IMR-90 (cell line): Measurements from ENCODE around the gene CYP4V2. TPM values are rescaled to one million over a fixed set of nuclear protein-coding genes. Genes with fewer than 3 reads are reported as not detected.

ENCODE experiments used
- ATAC-seq: fragments of 200-7000 bp; cut with Tn5 transposase; 2 replicates; pipeline ENCODE4 v1.9.1; 2020; ENCODE audit warnings: low read depth, mild to moderate bottlenecking, moderate library complexity
- BruUV-seq: library from RNA; stranded (reverse); fragments of 400-500 nt; replicated peaks from 2 replicates; lab custom pipeline; 2021; lab: Mats Ljungman, UMichigan
- CTCF ChIA-PET: fragments of 300-600 bp; formaldehyde crosslinking; extraction: SDS; loops from one replicate; lab custom pipeline; 2021; ENCODE audit warnings: antibody characterized with exemption; lab: Yijun Ruan, JAX
- POLR2A ChIA-PET: fragments of 300-600 bp; sonication (Branson Sonifier 250); formaldehyde crosslinking; loops from one replicate; lab custom pipeline; 2022; ENCODE audit warnings: antibody characterized with exemption; ENCODE audit not compliant: unreplicated experiment; lab: Charles Lee
- DNase-seq: peaks from one replicate; pipeline ENCODE4 v3.0.0; 2013
- H2AFZ ChIP-seq: replicated peaks from 2 replicates; pipeline ENCODE3; 2013; ENCODE audit warnings: low read length, mild to moderate bottlenecking; ENCODE audit not compliant: poor library complexity
- H2AK5ac ChIP-seq: 2 replicates; pipeline ENCODE4 v1.6.1; 2013; ENCODE audit warnings: low read depth, low read length, inconsistent platforms
- H2AK9ac ChIP-seq: replicated peaks from 2 replicates; pipeline ENCODE3; 2013; ENCODE audit warnings: mild to moderate bottlenecking, low read depth, low read length, moderate library complexity; ENCODE audit not compliant: poor library complexity
- H2BK120ac ChIP-seq: 2 replicates; pipeline ENCODE4 v1.6.1; 2013; ENCODE audit warnings: low read depth, low read length, inconsistent platforms
- H2BK15ac ChIP-seq: 3 replicates; pipeline ENCODE4 v1.6.1; 2013; ENCODE audit warnings: low read depth, low read length, inconsistent platforms
- H2BK20ac ChIP-seq: 2 replicates; pipeline ENCODE4 v1.6.1; 2013; ENCODE audit warnings: low read depth, mild to moderate bottlenecking, inconsistent platforms, low read length, moderate library complexity
- H2BK5ac ChIP-seq: 2 replicates; pipeline ENCODE4 v1.6.1; 2013; ENCODE audit warnings: mild to moderate bottlenecking, low read depth, low read length, inconsistent platforms; ENCODE audit not compliant: poor library complexity, severe bottlenecking
- H3K14ac ChIP-seq: replicated peaks from 2 replicates; pipeline ENCODE4 v1.6.1; 2013; ENCODE audit warnings: low read depth, low read length, inconsistent platforms
- H3K18ac ChIP-seq: 2 replicates; pipeline ENCODE4 v1.6.1; 2013; ENCODE audit warnings: low read depth, low read length, control low read depth
- H3K23ac ChIP-seq: 2 replicates; pipeline ENCODE4 v1.6.1; 2013; ENCODE audit warnings: low read depth, low read length, inconsistent platforms
- H3K27ac ChIP-seq: 2 replicates; pipeline ENCODE4 v1.5.1; 2013; ENCODE audit warnings: mild to moderate bottlenecking, control low read depth, low read length; ENCODE audit not compliant: insufficient read depth
- H3K27me3 ChIP-seq: 2 replicates; pipeline ENCODE4 v1.6.1; 2013; ENCODE audit warnings: low read length; ENCODE audit not compliant: control insufficient read depth, insufficient read depth
- H3K36me3 ChIP-seq: 2 replicates; pipeline ENCODE4 v1.6.1; 2013; ENCODE audit warnings: low read length, mixed read lengths; ENCODE audit not compliant: control insufficient read depth, insufficient read depth
- H3K4ac ChIP-seq: 2 replicates; pipeline ENCODE4 v1.6.1; 2013; ENCODE audit warnings: low read depth, low read length, inconsistent platforms
- H3K4me1 ChIP-seq: 2 replicates; pipeline ENCODE4 v1.6.1; 2013; ENCODE audit warnings: low read length, mixed read lengths; ENCODE audit not compliant: control insufficient read depth, insufficient read depth
- H3K4me2 ChIP-seq: 2 replicates; pipeline ENCODE4 v1.6.1; 2013; ENCODE audit warnings: low read depth, mild to moderate bottlenecking, control low read depth, low read length, moderate library complexity
- H3K4me3 ChIP-seq: 2 replicates; pipeline ENCODE4 v1.5.1; 2013; ENCODE audit warnings: low read depth, mild to moderate bottlenecking, control low read depth, low read length, moderate library complexity; ENCODE audit not compliant: insufficient read depth
- H3K56ac ChIP-seq: 2 replicates; pipeline ENCODE4 v1.6.1; 2013; ENCODE audit warnings: low read length, inconsistent platforms; ENCODE audit not compliant: insufficient read depth; ENCODE audit errors: extremely low read depth
- H3K79me1 ChIP-seq, 2 experiments: 2 replicates each; pipeline ENCODE4 v1.6.1; 2013; ENCODE audit warnings: low read length in 2 of 2, inconsistent platforms in 1 of 2, low read depth in 1 of 2
- H3K9ac ChIP-seq: 2 replicates; pipeline ENCODE4 v1.6.1; 2013; ENCODE audit warnings: low read depth, low read length, control low read depth
- H3K9me1 ChIP-seq: 2 replicates; pipeline ENCODE4 v1.6.1; 2013; ENCODE audit warnings: low read length, inconsistent platforms; ENCODE audit not compliant: insufficient read depth
- H3K9me3 ChIP-seq: 2 replicates; pipeline ENCODE4 v1.6.1; 2013; ENCODE audit warnings: low read length; ENCODE audit not compliant: control insufficient read depth, insufficient read depth
- H4K20me1 ChIP-seq: 2 replicates; pipeline ENCODE4 v1.6.1; 2013; ENCODE audit warnings: low read length, inconsistent platforms; ENCODE audit not compliant: insufficient read depth
- H4K5ac ChIP-seq: 2 replicates; pipeline ENCODE4 v1.6.1; 2013; ENCODE audit warnings: mild to moderate bottlenecking, low read depth, low read length, control low read depth
- H4K8ac ChIP-seq, 2 experiments: 2 replicates each; pipeline ENCODE4 v1.6.1; 2013; ENCODE audit warnings: low read depth in 2 of 2, low read length in 2 of 2, control low read depth in 1 of 2, inconsistent platforms in 1 of 2
- H4K91ac ChIP-seq: 2 replicates; pipeline ENCODE4 v1.6.1; 2013; ENCODE audit warnings: low read depth, low read length, inconsistent platforms; ENCODE audit not compliant: insufficient read depth
- BHLHE40 ChIP-seq: fragments of 150-350 bp; IDR thresholded peaks from 2 replicates; pipeline ENCODE4 v1.6.1; 2016; ENCODE audit warnings: mild to moderate bottlenecking, low read depth, low read length
- CEBPB ChIP-seq: IDR thresholded peaks from 2 replicates; pipeline ENCODE4 v1.6.1; 2012; ENCODE audit warnings: low read depth, low read length, improper control_type of control experiment
- CHD1 ChIP-seq: IDR thresholded peaks from 2 replicates; pipeline ENCODE4 v1.6.1; 2012; ENCODE audit warnings: low read depth, low read length, improper control_type of control experiment
- FOS ChIP-seq: fragments of 150-350 bp; IDR thresholded peaks from 2 replicates; pipeline ENCODE4 v1.6.1; 2016; ENCODE audit warnings: low read depth, low read length
- MAFK ChIP-seq: IDR thresholded peaks from 2 replicates; pipeline ENCODE4 v1.6.1; 2012; ENCODE audit warnings: low read depth, low read length, improper control_type of control experiment
- MAZ ChIP-seq: IDR thresholded peaks from 2 replicates; pipeline ENCODE4 v1.6.1; 2012; ENCODE audit warnings: low read depth, mild to moderate bottlenecking, low read length, improper control_type of control experiment, moderate library complexity, borderline replicate concordance
- MXI1 ChIP-seq: IDR thresholded peaks from 2 replicates; pipeline ENCODE4 v1.6.1; 2012; ENCODE audit warnings: low read depth, mild to moderate bottlenecking, low read length, moderate library complexity, borderline replicate concordance
- NFE2L2 ChIP-seq: fragments of 150-350 bp; IDR thresholded peaks from 2 replicates; pipeline ENCODE4 v1.6.1; 2016; ENCODE audit warnings: low read depth, mild to moderate bottlenecking, low read length
- POLR2A ChIP-seq: IDR thresholded peaks from 2 replicates; pipeline ENCODE4 v1.6.1; 2012; ENCODE audit warnings: mild to moderate bottlenecking, low read depth, low read length
- RAD21 ChIP-seq: IDR thresholded peaks from 2 replicates; pipeline ENCODE4 v1.6.1; 2012; ENCODE audit warnings: low read length, improper control_type of control experiment
- RCOR1 ChIP-seq: IDR thresholded peaks from 2 replicates; pipeline ENCODE4 v1.6.1; 2012; ENCODE audit warnings: mild to moderate bottlenecking, low read length, improper control_type of control experiment; ENCODE audit not compliant: insufficient replicate concordance
- RFX5 ChIP-seq: IDR thresholded peaks from 2 replicates; pipeline ENCODE4 v1.8.0; 2012; ENCODE audit warnings: low read depth, mild to moderate bottlenecking, low read length, moderate library complexity
- SMC3 ChIP-seq: fragments of 150-350 bp; IDR thresholded peaks from 2 replicates; pipeline ENCODE4 v1.6.1; 2016; ENCODE audit warnings: low read depth, mild to moderate bottlenecking, antibody characterized with exemption, low read length, moderate library complexity
- WGBS, 2 experiments: methylation state at CpG; one replicate each; pipeline versions ENCODE4 v1.1.5 to v1.1.7; 2013; ENCODE audit warnings: missing lambda C conversion rate in 2 of 2; ENCODE audit not compliant: insufficient read length in 1 of 2; ENCODE audit errors: extremely low coverage in 2 of 2; 5-methylcytosine and 5-hydroxymethylcytosine counted together
- dilution Hi-C: fragments of 300-500 bp; cut with HindIII; formaldehyde crosslinking; loops from one replicate; pipeline ENCODE4 v1.14.3; 2018; ENCODE audit warnings: low sequenced_read_pairs; ENCODE audit not compliant: unreplicated experiment
- in situ Hi-C: fragments of 300-500 bp; cut with MboI; formaldehyde crosslinking; loops from 3 replicates; pipeline ENCODE4 v1.14.3; 2019; ENCODE audit warnings: low sequenced_read_pairs, inconsistent platforms, mixed read lengths
- intact Hi-C: fragments of 100-400 bp; cut with micrococcal nuclease; formaldehyde crosslinking; loops from 2 replicates; pipeline ENCODE4 v1.10.0; 2022
- polyA plus RNA-seq, 3 experiments: library from polyadenylated mRNA; depleted of rRNA; stranded (reverse); fragments of >200 nt; gene quantifications; 2 replicates each; pipeline ENCODE4 v1.2.3, GENCODE V29; 2012; ENCODE audit warnings: low replicate concordance in 1 of 3
- total RNA-seq: library from RNA; depleted of rRNA; stranded (reverse); fragments of >200 nt; gene quantifications from 2 replicates; pipeline ENCODE4 v1.2.3, GENCODE V29; 2012
- TF ChIP-seq, protein P1 (sequence below): conservative IDR thresholded peaks from 2 replicates; pipeline ENCODE4 v1.5.1; 2012; ENCODE audit warnings: mild to moderate bottlenecking, low read depth, low read length, improper control_type of control experiment
- TF ChIP-seq, protein P2 (sequence below): fragments of 150-350 bp; IDR thresholded peaks from 2 replicates; pipeline ENCODE4 v1.6.1; 2016; ENCODE audit warnings: low read depth, mild to moderate bottlenecking, low read length, moderate library complexity, borderline replicate concordance
- TF ChIP-seq, protein P3 (sequence below): fragments of 150-350 bp; IDR thresholded peaks from 2 replicates; pipeline ENCODE4 v1.6.1; 2017; ENCODE audit warnings: mild to moderate bottlenecking, antibody characterized with exemption, low read length, low read depth

The CYP4V2 gene
- total and polyA plus RNA-seq, 2 of the 4 experiments (the other 2 are of a cell fraction) = 3.9 to 4.1 TPM

DNA sequence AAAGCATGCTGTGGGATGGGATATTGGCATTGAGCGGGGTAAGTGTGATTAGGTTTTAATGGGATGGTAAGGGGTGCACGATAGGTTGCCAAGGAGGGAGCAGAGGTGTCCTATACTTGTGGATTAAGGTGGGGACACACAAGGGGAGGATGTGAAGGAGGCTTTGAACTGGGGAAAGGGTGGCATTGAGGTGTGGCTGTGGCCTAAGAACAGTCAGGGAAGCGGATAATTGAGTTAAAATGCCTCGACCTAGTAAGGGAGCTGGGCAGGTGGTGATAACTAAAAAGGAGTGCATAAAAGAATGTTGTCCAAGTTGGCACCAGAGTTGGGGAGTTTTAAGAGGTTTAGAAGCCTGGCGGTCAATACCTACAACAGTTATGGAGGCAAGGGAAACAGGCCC is 53.5 kb downstream of the CYP4V2 start:
- ChIA-PET CTCF (no interaction called here), POLR2A (no interaction called here)
- Histone ChIP-seq H2AK9ac (no peak overlapping the region), H3K18ac (no peak overlapping the region), H3K36me3 (no peaks in the 10 kb centered on the region), H3K27ac (no peak overlapping the region), H4K20me1 (no peaks in the 10 kb centered on the region), H2AK5ac (no peak overlapping the region), H3K4me1 (no peaks in the 10 kb centered on the region), H3K4ac (no peak overlapping the region), H2BK15ac (no peak overlapping the region), H3K14ac (no peak overlapping the region), H3K27me3 (no peaks in the 10 kb centered on the region), H3K4me2 (no peak overlapping the region), H4K91ac (no peak overlapping the region), H2BK5ac (no peak overlapping the region), H3K9me1 (no peaks in the 10 kb centered on the region), H4K5ac (no peak overlapping the region), H2BK120ac (no peak overlapping the region), H2BK20ac (no peak overlapping the region), H4K8ac (no peak overlapping the region), H3K4me3 (no peak overlapping the region), H3K23ac (no peak overlapping the region), H2AFZ (no peak overlapping the region), H3K56ac (no peak overlapping the region), H3K79me1 (no peaks in the 10 kb centered on the region), H3K9me3 (no peaks in the 10 kb centered on the region), H3K9ac (no peak overlapping the region)
- DNase-seq (no peak), ATAC-seq (no peak)
- TF ChIP-seq NFE2L2 = no peak
- TF ChIP-seq POLR2A = no peak
- TF ChIP-seq MAFK = no peak
- TF ChIP-seq, protein P1, sequence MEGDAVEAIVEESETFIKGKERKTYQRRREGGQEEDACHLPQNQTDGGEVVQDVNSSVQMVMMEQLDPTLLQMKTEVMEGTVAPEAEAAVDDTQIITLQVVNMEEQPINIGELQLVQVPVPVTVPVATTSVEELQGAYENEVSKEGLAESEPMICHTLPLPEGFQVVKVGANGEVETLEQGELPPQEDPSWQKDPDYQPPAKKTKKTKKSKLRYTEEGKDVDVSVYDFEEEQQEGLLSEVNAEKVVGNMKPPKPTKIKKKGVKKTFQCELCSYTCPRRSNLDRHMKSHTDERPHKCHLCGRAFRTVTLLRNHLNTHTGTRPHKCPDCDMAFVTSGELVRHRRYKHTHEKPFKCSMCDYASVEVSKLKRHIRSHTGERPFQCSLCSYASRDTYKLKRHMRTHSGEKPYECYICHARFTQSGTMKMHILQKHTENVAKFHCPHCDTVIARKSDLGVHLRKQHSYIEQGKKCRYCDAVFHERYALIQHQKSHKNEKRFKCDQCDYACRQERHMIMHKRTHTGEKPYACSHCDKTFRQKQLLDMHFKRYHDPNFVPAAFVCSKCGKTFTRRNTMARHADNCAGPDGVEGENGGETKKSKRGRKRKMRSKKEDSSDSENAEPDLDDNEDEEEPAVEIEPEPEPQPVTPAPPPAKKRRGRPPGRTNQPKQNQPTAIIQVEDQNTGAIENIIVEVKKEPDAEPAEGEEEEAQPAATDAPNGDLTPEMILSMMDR = no peak
- no peak for TF ChIP-seq BHLHE40
- no peak for TF ChIP-seq RCOR1
- no peak for TF ChIP-seq RFX5
- no peak for TF ChIP-seq SMC3
- TF ChIP-seq, protein P2, sequence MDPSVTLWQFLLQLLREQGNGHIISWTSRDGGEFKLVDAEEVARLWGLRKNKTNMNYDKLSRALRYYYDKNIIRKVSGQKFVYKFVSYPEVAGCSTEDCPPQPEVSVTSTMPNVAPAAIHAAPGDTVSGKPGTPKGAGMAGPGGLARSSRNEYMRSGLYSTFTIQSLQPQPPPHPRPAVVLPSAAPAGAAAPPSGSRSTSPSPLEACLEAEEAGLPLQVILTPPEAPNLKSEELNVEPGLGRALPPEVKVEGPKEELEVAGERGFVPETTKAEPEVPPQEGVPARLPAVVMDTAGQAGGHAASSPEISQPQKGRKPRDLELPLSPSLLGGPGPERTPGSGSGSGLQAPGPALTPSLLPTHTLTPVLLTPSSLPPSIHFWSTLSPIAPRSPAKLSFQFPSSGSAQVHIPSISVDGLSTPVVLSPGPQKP = no peak
- TF ChIP-seq MAZ = no peak
- TF ChIP-seq FOS = no peak
- no peak for TF ChIP-seq CHD1
- TF ChIP-seq RAD21 = no peak
- TF ChIP-seq, protein P3, sequence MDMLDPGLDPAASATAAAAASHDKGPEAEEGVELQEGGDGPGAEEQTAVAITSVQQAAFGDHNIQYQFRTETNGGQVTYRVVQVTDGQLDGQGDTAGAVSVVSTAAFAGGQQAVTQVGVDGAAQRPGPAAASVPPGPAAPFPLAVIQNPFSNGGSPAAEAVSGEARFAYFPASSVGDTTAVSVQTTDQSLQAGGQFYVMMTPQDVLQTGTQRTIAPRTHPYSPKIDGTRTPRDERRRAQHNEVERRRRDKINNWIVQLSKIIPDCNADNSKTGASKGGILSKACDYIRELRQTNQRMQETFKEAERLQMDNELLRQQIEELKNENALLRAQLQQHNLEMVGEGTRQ = no peak
- TF ChIP-seq CEBPB = no peak
- TF ChIP-seq MXI1 = no peak
- dilution Hi-C loops = no loop called here
- no TSS peak for BruUV-seq
- intact Hi-C loops = no loop called here
- in situ Hi-C loops = no loop called here
- WGBS, 2 experiments = 74% methylated on average over 3 of the region's 5 CpGs; no CpG with 5 or more reads in 1 of the 2 experiments
